ENCODE measurements around the gene TRAPPC11. TPM values are rescaled to one million over a fixed set of nuclear protein-coding genes. Genes with fewer than 3 reads are reported as not detected.
"Not testable (repeated sequence)": the region's sequence is repeated elsewhere in the genome, so short reads cannot be mapped to it uniquely, and the experiment has no call there.

The TRAPPC11 gene
- total RNA-seq, 1 experiment from 2014 or later: 21.5 TPM

- BruUV-seq (replicated peaks): no TSS peak
- Mint-ChIP-seq H3K9me3 (ENCODE audit: low read depth, unreplicated experiment) (no peaks in the 10 kb centered on the region), H3K36me3 (ENCODE audit: insufficient read depth, unreplicated experiment) (no peaks in the 10 kb centered on the region), H3K27ac (ENCODE audit: unreplicated experiment) (no peak overlapping the region), H3K4me3 (ENCODE audit: low read depth, unreplicated experiment) (no peak overlapping the region), H3K27me3 (ENCODE audit: unreplicated experiment) (no peaks in the 10 kb centered on the region), H3K4me1 (ENCODE audit: low read depth, unreplicated experiment) (peaks cover 9% of the 10 kb centered on the region)
- intact Hi-C loops (cut with micrococcal nuclease; ENCODE audit: unreplicated experiment): no loop called here
- CTCF ChIA-PET: no interaction called here
- DNase-seq: no peak
- TF ChIP-seq, protein P1, sequence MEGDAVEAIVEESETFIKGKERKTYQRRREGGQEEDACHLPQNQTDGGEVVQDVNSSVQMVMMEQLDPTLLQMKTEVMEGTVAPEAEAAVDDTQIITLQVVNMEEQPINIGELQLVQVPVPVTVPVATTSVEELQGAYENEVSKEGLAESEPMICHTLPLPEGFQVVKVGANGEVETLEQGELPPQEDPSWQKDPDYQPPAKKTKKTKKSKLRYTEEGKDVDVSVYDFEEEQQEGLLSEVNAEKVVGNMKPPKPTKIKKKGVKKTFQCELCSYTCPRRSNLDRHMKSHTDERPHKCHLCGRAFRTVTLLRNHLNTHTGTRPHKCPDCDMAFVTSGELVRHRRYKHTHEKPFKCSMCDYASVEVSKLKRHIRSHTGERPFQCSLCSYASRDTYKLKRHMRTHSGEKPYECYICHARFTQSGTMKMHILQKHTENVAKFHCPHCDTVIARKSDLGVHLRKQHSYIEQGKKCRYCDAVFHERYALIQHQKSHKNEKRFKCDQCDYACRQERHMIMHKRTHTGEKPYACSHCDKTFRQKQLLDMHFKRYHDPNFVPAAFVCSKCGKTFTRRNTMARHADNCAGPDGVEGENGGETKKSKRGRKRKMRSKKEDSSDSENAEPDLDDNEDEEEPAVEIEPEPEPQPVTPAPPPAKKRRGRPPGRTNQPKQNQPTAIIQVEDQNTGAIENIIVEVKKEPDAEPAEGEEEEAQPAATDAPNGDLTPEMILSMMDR (IDR thresholded peaks at IDR 0.05; ENCODE audit: unreplicated experiment): no peak
These were observed 37.2 kb upstream of the TRAPPC11 start for GRCh38 chr4:183621875-183622274.

DNA sequence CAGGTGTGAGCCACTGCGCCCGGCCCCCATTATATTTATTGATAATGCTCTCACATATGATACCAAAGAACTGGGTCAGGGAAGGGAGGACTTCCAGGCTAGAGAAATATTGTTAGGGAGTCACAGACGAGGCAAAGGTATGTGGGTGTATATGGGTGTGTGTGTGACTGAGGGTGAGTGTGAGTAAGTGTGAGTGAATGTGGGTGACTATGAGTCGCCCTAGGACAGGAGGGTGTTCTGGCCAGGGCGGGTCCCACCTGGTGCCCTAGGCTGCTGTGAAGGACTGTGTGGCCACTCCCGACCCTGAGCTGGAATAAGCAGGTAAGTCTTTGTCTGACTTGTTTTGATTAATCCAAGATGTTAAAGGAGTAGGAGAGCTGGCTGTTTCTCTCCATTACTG is 34.5 kb upstream of the TRAPPC11 start:
- intact Hi-C loops (cut with micrococcal nuclease; ENCODE audit: unreplicated experiment): no loop called here
- Mint-ChIP-seq H3K27me3 (ENCODE audit: unreplicated experiment) (no peaks in the 10 kb centered on the region), H3K27ac (ENCODE audit: unreplicated experiment) (no peak overlapping the region), H3K4me3 (ENCODE audit: low read depth, unreplicated experiment) (no peak overlapping the region), H3K9me3 (ENCODE audit: low read depth, unreplicated experiment) (no peaks in the 10 kb centered on the region), H3K36me3 (ENCODE audit: insufficient read depth, unreplicated experiment) (no peaks in the 10 kb centered on the region), H3K4me1 (ENCODE audit: low read depth, unreplicated experiment) (peaks cover 9% of the 10 kb centered on the region)
- no peak for DNase-seq
- BruUV-seq (replicated peaks): no TSS peak
- CTCF ChIA-PET: no interaction called here
- TF ChIP-seq, protein P1 (IDR thresholded peaks at IDR 0.05; ENCODE audit: unreplicated experiment): no peak

- TF ChIP-seq, protein P1 (IDR thresholded peaks at IDR 0.05; ENCODE audit: unreplicated experiment): no peak
- Mint-ChIP-seq H3K36me3 (ENCODE audit: insufficient read depth, unreplicated experiment) (no peaks in the 10 kb centered on the region), H3K27ac (ENCODE audit: unreplicated experiment) (no peak overlapping the region), H3K27me3 (ENCODE audit: unreplicated experiment) (no peaks in the 10 kb centered on the region), H3K4me1 (ENCODE audit: low read depth, unreplicated experiment) (peaks cover 9% of the 10 kb centered on the region), H3K9me3 (ENCODE audit: low read depth, unreplicated experiment) (no peaks in the 10 kb centered on the region), H3K4me3 (ENCODE audit: low read depth, unreplicated experiment) (no peak overlapping the region)
- no TSS peak for BruUV-seq (replicated peaks)
- no peak for DNase-seq
- intact Hi-C loops (cut with micrococcal nuclease; ENCODE audit: unreplicated experiment): no loop called here
- CTCF ChIA-PET: interaction anchor here (0.7 kb wide), 1 partner anchor 1470 kb away, joined by 3 read pairs; no protein-coding TSS in a partner anchor
These were observed 32.9 kb upstream of the TRAPPC11 start for GRCh38 chr4:183626168-183626567.

GRCh38 chr4:183627286-183627685 is 31.8 kb upstream of the TRAPPC11 start:
- CTCF ChIA-PET; H3K27ac Mint-ChIP-seq (ENCODE audit: unreplicated experiment); intact Hi-C loops (cut with micrococcal nuclease; ENCODE audit: unreplicated experiment); H3K9me3 Mint-ChIP-seq (ENCODE audit: low read depth, unreplicated experiment); DNase-seq; BruUV-seq (replicated peaks); H3K27me3 Mint-ChIP-seq (ENCODE audit: unreplicated experiment); H3K36me3 Mint-ChIP-seq (ENCODE audit: insufficient read depth, unreplicated experiment); H3K4me3 Mint-ChIP-seq (ENCODE audit: low read depth, unreplicated experiment); H3K4me1 Mint-ChIP-seq (ENCODE audit: low read depth, unreplicated experiment): not testable (repeated sequence)

- Mint-ChIP-seq H3K9me3 (ENCODE audit: low read depth, unreplicated experiment) (no peaks in the 10 kb centered on the region), H3K27me3 (ENCODE audit: unreplicated experiment) (no peaks in the 10 kb centered on the region), H3K4me1 (ENCODE audit: low read depth, unreplicated experiment) (peaks cover 9% of the 10 kb centered on the region), H3K4me3 (ENCODE audit: low read depth, unreplicated experiment) (no peak overlapping the region), H3K27ac (ENCODE audit: unreplicated experiment) (no peak overlapping the region), H3K36me3 (ENCODE audit: insufficient read depth, unreplicated experiment) (no peaks in the 10 kb centered on the region)
- intact Hi-C loops (cut with micrococcal nuclease; ENCODE audit: unreplicated experiment): no loop called here
- DNase-seq: no peak
- CTCF ChIA-PET: no interaction called here
- TF ChIP-seq, protein P1 (IDR thresholded peaks at IDR 0.05; ENCODE audit: unreplicated experiment): no peak
- BruUV-seq (replicated peaks): no TSS peak
These were observed 31.0 kb upstream of the TRAPPC11 start for GRCh38 chr4:183627979-183628588.

Data from Calu3 (cell line).